ENCODE data around the gene MUC13.

MUC13 gene

GRCh38 chr3:124972457-124972856 lies 37.9 kb upstream of the MUC13 start:
- DNase-seq (ENCODE audit: low spot score) = no peak
- in situ Hi-C loops (cut with MboI; ENCODE audit: low pct_unique_long_range_greater_than_20kb, low sequenced_read_pairs, unreplicated experiment) = no loop called here
- TF ChIP-seq, protein P1, sequence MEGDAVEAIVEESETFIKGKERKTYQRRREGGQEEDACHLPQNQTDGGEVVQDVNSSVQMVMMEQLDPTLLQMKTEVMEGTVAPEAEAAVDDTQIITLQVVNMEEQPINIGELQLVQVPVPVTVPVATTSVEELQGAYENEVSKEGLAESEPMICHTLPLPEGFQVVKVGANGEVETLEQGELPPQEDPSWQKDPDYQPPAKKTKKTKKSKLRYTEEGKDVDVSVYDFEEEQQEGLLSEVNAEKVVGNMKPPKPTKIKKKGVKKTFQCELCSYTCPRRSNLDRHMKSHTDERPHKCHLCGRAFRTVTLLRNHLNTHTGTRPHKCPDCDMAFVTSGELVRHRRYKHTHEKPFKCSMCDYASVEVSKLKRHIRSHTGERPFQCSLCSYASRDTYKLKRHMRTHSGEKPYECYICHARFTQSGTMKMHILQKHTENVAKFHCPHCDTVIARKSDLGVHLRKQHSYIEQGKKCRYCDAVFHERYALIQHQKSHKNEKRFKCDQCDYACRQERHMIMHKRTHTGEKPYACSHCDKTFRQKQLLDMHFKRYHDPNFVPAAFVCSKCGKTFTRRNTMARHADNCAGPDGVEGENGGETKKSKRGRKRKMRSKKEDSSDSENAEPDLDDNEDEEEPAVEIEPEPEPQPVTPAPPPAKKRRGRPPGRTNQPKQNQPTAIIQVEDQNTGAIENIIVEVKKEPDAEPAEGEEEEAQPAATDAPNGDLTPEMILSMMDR (IDR thresholded peaks at IDR 0.05; ENCODE audit: extremely low read depth, insufficient read depth, missing control alignments) = no peak

DNA sequence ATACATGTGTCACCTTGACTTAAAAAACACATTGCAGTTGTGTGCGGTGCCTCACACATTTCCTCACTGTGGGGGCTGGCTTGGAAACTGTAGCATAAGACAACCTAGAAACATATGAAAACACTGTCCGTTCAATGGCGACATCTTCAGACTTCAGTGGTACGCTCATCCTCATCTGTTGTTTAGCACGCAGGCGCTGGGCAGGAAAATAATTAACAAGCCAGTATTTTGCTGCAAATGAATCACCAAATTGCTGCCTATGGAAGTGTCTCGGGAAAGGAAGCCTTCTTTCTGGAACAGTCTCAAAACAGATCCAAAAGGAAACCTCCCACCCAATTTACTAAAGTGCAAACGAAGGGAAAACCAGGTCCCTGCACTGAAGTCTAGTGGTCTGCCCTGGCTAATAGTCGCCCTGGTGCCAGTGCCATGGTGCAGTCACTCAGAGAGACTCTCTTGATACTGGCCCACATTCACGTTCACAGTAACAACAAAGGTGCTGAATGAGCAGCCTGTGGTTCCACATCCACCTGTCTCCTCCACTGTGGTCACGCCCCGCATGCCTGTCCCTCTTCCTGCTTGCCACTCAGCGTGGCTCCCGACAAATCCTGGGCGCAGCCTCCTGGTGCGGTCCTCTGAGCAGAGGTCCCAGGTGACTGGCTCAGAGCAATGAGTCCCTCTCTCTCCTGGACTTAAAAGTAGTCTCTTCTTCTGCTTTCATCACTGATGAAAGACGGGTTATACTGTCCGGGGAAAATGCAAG lies 35.6 kb upstream of the MUC13 start:
- DNase-seq (ENCODE audit: low spot score) = no peak
- in situ Hi-C loops (cut with MboI; ENCODE audit: low pct_unique_long_range_greater_than_20kb, low sequenced_read_pairs, unreplicated experiment) = no loop called here
- TF ChIP-seq, protein P1 (IDR thresholded peaks at IDR 0.05; ENCODE audit: extremely low read depth, insufficient read depth, missing control alignments) = no peak

- in situ Hi-C loops (cut with MboI; ENCODE audit: low pct_unique_long_range_greater_than_20kb, low sequenced_read_pairs, unreplicated experiment) = no loop called here
- no peak for DNase-seq (ENCODE audit: low spot score)
- TF ChIP-seq, protein P1 (IDR thresholded peaks at IDR 0.05; ENCODE audit: extremely low read depth, insufficient read depth, missing control alignments) = no peak
Observed at GRCh38 chr3:124969190-124969589, 34.6 kb upstream of the MUC13 start.

- in situ Hi-C loops (cut with MboI; ENCODE audit: low pct_unique_long_range_greater_than_20kb, low sequenced_read_pairs, unreplicated experiment) = no loop called here
- TF ChIP-seq, protein P1 (IDR thresholded peaks at IDR 0.05; ENCODE audit: extremely low read depth, insufficient read depth, missing control alignments) = no peak
- DNase-seq (ENCODE audit: low spot score) = no peak
Observed at GRCh38 chr3:124967964-124968363, 33.4 kb upstream of the MUC13 start.

DNA sequence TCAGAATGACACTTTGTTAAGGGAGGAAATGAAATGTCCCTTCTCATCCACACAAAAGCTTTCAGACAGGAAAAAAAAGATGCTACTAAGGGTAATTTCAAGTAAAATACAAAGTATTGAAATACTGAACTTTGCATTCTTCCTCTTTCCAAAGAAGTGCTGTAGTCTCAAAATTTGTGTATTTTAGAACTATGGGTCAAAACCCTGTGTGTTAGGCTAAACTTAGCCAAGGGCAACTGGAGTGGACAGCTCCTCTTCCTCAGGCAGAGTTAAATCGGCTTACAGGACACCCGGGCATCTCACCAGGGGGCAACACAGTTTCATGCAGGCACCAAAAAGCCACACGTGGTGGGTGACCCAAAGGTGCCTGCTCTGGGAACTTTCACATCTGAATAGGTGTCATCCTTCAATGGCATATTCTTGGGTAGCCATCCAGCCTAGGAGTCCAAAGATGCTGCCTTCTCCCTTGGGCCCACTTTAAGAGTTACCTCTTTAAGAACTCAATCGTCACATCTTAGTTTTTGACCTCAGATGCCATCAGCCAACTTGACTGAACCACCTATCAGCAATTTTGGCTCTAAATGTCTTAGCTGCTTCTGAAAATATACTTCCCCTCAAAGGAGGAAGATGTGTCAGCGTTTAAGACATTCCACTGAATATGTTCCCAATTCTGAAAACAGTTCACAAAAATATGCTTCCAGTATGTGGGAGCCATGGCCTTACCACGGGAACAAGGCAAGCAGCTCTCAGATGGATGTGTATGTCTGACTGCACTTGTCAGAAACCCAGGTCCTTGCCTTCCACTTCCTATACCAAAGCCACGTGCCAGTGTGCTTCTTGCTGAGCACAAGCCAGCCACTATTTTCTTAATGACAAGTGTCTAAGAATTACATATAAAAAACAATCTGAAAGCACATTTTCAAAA lies 32.2 kb upstream of the MUC13 start:
- TF ChIP-seq, protein P1 (IDR thresholded peaks at IDR 0.05; ENCODE audit: extremely low read depth, insufficient read depth, missing control alignments) = no peak
- in situ Hi-C loops (cut with MboI; ENCODE audit: low pct_unique_long_range_greater_than_20kb, low sequenced_read_pairs, unreplicated experiment) = no loop called here
- no peak for DNase-seq (ENCODE audit: low spot score)

DNA sequence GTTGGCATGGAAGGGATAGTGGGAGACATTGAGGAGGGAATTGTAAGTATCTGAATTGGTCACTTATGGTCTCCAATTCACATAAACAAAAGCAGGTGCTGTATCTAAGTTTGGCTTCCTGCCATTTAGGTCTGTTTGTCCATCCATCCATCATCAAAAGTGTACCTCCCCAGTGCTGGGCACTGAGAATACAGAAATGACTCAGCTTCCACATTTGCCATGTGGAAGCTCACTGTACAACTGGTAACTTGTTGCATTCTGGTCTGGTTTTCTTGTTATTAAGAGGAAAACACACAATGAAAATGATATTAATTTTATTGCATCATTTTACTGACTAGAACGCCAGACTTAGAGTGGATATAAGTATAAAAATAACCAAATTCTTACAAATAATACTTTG lies 30.9 kb upstream of the MUC13 start:
- TF ChIP-seq, protein P1 (IDR thresholded peaks at IDR 0.05; ENCODE audit: extremely low read depth, insufficient read depth, missing control alignments) = no peak
- in situ Hi-C loops (cut with MboI; ENCODE audit: low pct_unique_long_range_greater_than_20kb, low sequenced_read_pairs, unreplicated experiment) = no loop called here
- no peak for DNase-seq (ENCODE audit: low spot score)

Data from GM13977 (cell line).